ENCODE results near the gene TATDN2.

The TATDN2 gene

GRCh38 chr3:10283638-10284037, 35.4 kb downstream of the TATDN2 start:
- no peak for ATAC-seq
- TF ChIP-seq TCF4 (CRISPR knock-in tag; IDR thresholded peaks at IDR 0.05; ENCODE audit: borderline replicate concordance) (0 out of 2 replicates have a peak, but pooled peaks have one; percentile 13), ISL1 (CRISPR knock-in tag; IDR thresholded peaks at IDR 0.05) (peak; percentile 69), ARNTL (CRISPR knock-in tag; IDR thresholded peaks at IDR 0.05; ENCODE audit: borderline replicate concordance, low read depth) (no peak)

GRCh38 chr3:10284496-10284895, 36.2 kb downstream of the TATDN2 start:
- ATAC-seq = no peak
- TF ChIP-seq ARNTL (CRISPR knock-in tag; IDR thresholded peaks at IDR 0.05; ENCODE audit: borderline replicate concordance, low read depth) (no peak), POU6F1 (CRISPR knock-in tag; IDR thresholded peaks at IDR 0.05; ENCODE audit: borderline replicate concordance, low read depth) (no peak), ZNF70 (CRISPR knock-in tag; IDR thresholded peaks at IDR 0.05) (no peak), OSR1 (CRISPR knock-in tag; IDR thresholded peaks at IDR 0.05) (no peak), RARB (CRISPR knock-in tag; IDR thresholded peaks at IDR 0.05) (no peak), TOX (CRISPR knock-in tag; IDR thresholded peaks at IDR 0.05; ENCODE audit: borderline replicate concordance) (no peak), TSHZ2 (CRISPR knock-in tag; IDR thresholded peaks at IDR 0.05) (no peak), ZC3H10 (CRISPR knock-in tag; IDR thresholded peaks at IDR 0.05) (no peak), SNAI2 (CRISPR knock-in tag; IDR thresholded peaks at IDR 0.05) (no peak), BACH2 (CRISPR knock-in tag; IDR thresholded peaks at IDR 0.05; ENCODE audit: borderline replicate concordance) (no peak), CSDC2 (CRISPR knock-in tag; IDR thresholded peaks at IDR 0.05) (no peak), GLIS3 (CRISPR knock-in tag; IDR thresholded peaks at IDR 0.05) (no peak)

- no peak for ATAC-seq
- TF ChIP-seq CREB5 (CRISPR knock-in tag; IDR thresholded peaks at IDR 0.05; ENCODE audit: low read depth) = no peak
- no peak for TF ChIP-seq PATZ1 (CRISPR knock-in tag; IDR thresholded peaks at IDR 0.05; ENCODE audit: borderline replicate concordance)
- no peak for TF ChIP-seq ZFP3 (CRISPR knock-in tag; IDR thresholded peaks at IDR 0.05)
- no peak for TF ChIP-seq CSDC2 (CRISPR knock-in tag; IDR thresholded peaks at IDR 0.05)
- TF ChIP-seq ESRRG (CRISPR knock-in tag; IDR thresholded peaks at IDR 0.05) = no peak
- no peak for TF ChIP-seq TOX (CRISPR knock-in tag; IDR thresholded peaks at IDR 0.05; ENCODE audit: borderline replicate concordance)
- TF ChIP-seq PPARA (CRISPR knock-in tag; IDR thresholded peaks at IDR 0.05; ENCODE audit: borderline replicate concordance) = no peak
- TF ChIP-seq RARB (CRISPR knock-in tag; IDR thresholded peaks at IDR 0.05) = no peak
- TF ChIP-seq OSR1 (CRISPR knock-in tag; IDR thresholded peaks at IDR 0.05) = no peak
- TF ChIP-seq SNAI2 (CRISPR knock-in tag; IDR thresholded peaks at IDR 0.05) = no peak
- TF ChIP-seq TSHZ2 (CRISPR knock-in tag; IDR thresholded peaks at IDR 0.05) = no peak
Measured at GRCh38 chr3:10285272-10286132, 37.2 kb downstream of the TATDN2 start.

Data from SK-N-SH treated with all-trans-retinoic acid at 6 μM for 48 hours (cell line).